Calu3 (cell line): ENCODE data around the gene SRCAP. TPM values are rescaled to one million over a fixed set of nuclear protein-coding genes. Genes with fewer than 3 reads are reported as not detected.

Experiments
- BruUV-seq: library from RNA; stranded (reverse); fragments of 400-500 nt; replicated peaks from 2 replicates; lab custom pipeline; 2021; lab: Mats Ljungman, UMichigan
- CTCF ChIA-PET: fragments of 300-600 bp; sonication (Branson Sonifier 250); formaldehyde crosslinking; loops from one replicate; lab custom pipeline; 2022; ENCODE audit warnings: antibody characterized with exemption; lab: Charles Lee
- DNase-seq: peaks from one replicate; pipeline ENCODE4 v3.0.0; 2022
- H3K27ac Mint-ChIP-seq: one replicate; pipeline ENCODE4 v1.8.0; 2022; ENCODE audit warnings: mixed read lengths; ENCODE audit not compliant: unreplicated experiment
- H3K27me3 Mint-ChIP-seq: one replicate; pipeline ENCODE4 v1.8.0; 2022; ENCODE audit warnings: mixed read lengths; ENCODE audit not compliant: unreplicated experiment
- H3K36me3 Mint-ChIP-seq: one replicate; pipeline ENCODE4 v1.8.0; 2022; ENCODE audit warnings: mild to moderate bottlenecking, moderate library complexity, mixed read lengths; ENCODE audit not compliant: insufficient read depth, unreplicated experiment
- H3K4me1 Mint-ChIP-seq: one replicate; pipeline ENCODE4 v1.8.0; 2022; ENCODE audit warnings: mild to moderate bottlenecking, low read depth, mixed read lengths; ENCODE audit not compliant: unreplicated experiment
- H3K4me3 Mint-ChIP-seq: one replicate; pipeline ENCODE4 v1.8.0; 2022; ENCODE audit warnings: mild to moderate bottlenecking, low read depth, moderate library complexity, mixed read lengths; ENCODE audit not compliant: unreplicated experiment
- H3K9me3 Mint-ChIP-seq: one replicate; pipeline ENCODE4 v1.8.0; 2022; ENCODE audit warnings: low read depth, mixed read lengths; ENCODE audit not compliant: unreplicated experiment
- intact Hi-C: fragments of 100-400 bp; cut with micrococcal nuclease; formaldehyde crosslinking; loops from one replicate; pipeline ENCODE4 v1.10.0; 2022; ENCODE audit not compliant: unreplicated experiment
- total RNA-seq: library from RNA; stranded (reverse); gene quantifications from 2 replicates; pipeline ENCODE4 v1.2.3, GENCODE V29; 2022
- TF ChIP-seq, protein P1 (sequence below): fragments of 200-600 bp; IDR thresholded peaks from one replicate; pipeline ENCODE4 v1.8.0; 2022; ENCODE audit warnings: antibody characterized with exemption; ENCODE audit not compliant: unreplicated experiment

Gene SRCAP
- total RNA-seq, 1 experiment from 2014 or later, result 84.6 TPM

DNA sequence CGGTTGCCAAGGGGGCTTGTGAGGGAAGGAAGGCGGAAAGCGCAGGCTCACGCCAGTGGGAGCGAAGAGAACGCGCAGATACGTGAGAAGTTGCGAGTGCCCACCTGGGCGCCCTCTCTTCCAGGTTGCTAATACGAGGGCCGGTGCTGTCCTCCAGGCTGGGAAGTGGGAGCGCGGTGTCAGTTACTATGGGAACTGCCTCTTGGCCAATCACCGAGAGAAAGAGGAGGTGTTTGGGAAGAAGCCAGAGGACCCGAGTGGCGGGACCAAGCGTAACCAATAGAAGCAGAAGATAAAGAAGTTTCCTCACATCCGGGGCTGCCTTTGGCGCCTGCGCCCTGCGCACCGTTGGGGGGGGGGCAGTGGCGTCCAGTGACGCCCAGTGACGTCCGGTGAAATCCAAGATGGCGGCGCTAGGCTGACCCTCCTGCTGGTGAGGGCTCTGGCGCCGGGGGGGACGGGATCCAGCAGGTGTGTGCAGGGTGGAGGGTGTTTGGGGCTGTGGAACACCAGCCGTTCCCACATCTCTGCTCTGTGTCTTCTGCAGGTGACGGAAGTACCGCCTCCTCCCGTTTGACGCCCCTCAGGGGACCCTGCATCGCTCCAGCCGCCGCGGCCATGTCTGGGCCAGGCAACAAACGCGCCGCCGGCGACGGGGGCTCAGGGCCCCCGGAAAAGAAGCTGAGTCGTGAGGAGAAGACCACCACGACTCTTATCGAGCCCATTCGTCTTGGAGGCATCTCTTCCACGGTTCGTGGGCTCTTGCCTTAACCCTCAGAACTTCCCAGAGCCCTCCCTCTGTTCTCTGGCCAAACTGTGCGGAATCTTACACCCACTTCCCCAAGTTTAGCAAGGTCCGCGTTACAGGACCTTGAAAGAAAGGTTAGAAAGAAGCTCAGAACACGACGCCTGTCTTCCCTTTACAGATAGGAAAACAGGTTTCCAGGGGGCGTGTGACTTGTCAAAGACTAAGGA, 63.2 kb downstream of the SRCAP start, which contains the start of the genes CFAP119 and RNF40:
CFAP119 (minus strand) TSS at position 135 of the 975 bp plus-strand sequence. CDS start 314 bp downstream, outside the sequence.
RNF40 (plus strand) TSS at position 395 of the 975 bp plus-strand sequence; CDS start at position 619, 224 bp downstream.
- intact Hi-C loops, result loop anchor here (5.0 kb wide), 1 partner anchor 160 kb away; the partner anchor contains the start of gene FBXL19
- Mint-ChIP-seq H3K4me1 (peaks cover 24% of the 10 kb centered on the region), H3K27me3 (no peaks in the 10 kb centered on the region), H3K27ac (peak within 1 kb of the TSS; percentile 94), H3K4me3 (peak within 1 kb of the TSS; percentile 96), H3K36me3 (peaks cover 71% of the 10 kb centered on the region), H3K9me3 (no peaks in the 10 kb centered on the region)
- CTCF ChIA-PET, result no interaction called here
- BruUV-seq, result TSS peak; percentile 78
- peak; percentile 98 for DNase-seq
- TF ChIP-seq, protein P1, sequence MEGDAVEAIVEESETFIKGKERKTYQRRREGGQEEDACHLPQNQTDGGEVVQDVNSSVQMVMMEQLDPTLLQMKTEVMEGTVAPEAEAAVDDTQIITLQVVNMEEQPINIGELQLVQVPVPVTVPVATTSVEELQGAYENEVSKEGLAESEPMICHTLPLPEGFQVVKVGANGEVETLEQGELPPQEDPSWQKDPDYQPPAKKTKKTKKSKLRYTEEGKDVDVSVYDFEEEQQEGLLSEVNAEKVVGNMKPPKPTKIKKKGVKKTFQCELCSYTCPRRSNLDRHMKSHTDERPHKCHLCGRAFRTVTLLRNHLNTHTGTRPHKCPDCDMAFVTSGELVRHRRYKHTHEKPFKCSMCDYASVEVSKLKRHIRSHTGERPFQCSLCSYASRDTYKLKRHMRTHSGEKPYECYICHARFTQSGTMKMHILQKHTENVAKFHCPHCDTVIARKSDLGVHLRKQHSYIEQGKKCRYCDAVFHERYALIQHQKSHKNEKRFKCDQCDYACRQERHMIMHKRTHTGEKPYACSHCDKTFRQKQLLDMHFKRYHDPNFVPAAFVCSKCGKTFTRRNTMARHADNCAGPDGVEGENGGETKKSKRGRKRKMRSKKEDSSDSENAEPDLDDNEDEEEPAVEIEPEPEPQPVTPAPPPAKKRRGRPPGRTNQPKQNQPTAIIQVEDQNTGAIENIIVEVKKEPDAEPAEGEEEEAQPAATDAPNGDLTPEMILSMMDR, result no peak

DNA sequence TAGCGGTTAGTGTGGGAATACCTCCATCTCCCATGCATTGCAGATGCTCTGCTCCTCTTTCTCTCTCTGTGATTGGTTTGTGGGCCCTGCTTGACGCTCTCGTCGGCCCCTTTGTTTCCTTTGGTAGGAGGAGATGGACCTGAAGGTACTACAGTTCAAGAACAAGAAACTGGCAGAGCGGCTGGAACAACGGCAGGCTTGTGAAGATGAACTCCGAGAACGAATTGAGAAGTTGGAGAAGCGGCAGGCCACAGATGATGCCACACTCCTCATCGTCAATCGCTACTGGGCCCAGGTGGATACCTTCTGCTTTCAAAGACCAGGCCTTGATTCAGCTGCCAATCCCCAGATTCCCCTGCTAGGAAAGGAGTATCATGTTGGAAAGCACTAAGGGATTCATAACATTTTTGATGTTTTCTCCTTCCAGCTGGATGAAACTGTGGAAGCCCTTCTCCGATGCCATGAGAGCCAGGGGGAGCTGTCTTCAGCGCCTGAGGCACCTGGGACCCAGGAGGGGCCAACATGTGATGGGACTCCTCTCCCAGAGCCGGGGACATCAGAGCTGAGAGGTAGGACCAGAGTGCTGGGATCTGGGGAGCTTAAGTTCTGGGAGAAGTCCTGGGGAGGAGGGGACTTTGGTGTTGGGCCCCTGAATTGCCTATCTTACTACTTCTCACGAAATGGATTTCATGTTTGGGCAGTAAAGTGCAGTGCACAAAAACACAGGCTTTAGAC, 64.2 kb downstream of the SRCAP start:
- Mint-ChIP-seq H3K4me3 (peak overlapping the region; percentile 96), H3K4me1 (peaks cover 24% of the 10 kb centered on the region), H3K36me3 (peaks cover 75% of the 10 kb centered on the region), H3K27me3 (no peaks in the 10 kb centered on the region), H3K9me3 (no peaks in the 10 kb centered on the region), H3K27ac (peak overlapping the region; percentile 94)
- intact Hi-C loops, result loop anchor here (5.0 kb wide), 1 partner anchor 159 kb away; the partner anchor contains the start of gene FBXL19
- TF ChIP-seq, protein P1, result no peak
- CTCF ChIA-PET, result no interaction called here
- no TSS peak for BruUV-seq
- no peak for DNase-seq

GRCh38 chr16:30764086-30764485, 65.1 kb downstream of the SRCAP start:
- TF ChIP-seq, protein P1, result no peak
- BruUV-seq, result no TSS peak
- peaks cover 80% of the 10 kb centered on the region for H3K36me3 Mint-ChIP-seq
- H3K27ac Mint-ChIP-seq, result no peak overlapping the region
- intact Hi-C loops, result loop anchor here (5.0 kb wide), 1 partner anchor 158 kb away; the partner anchor contains the start of gene FBXL19
- CTCF ChIA-PET, result no interaction called here
- H3K9me3 Mint-ChIP-seq, result no peaks in the 10 kb centered on the region
- no peaks in the 10 kb centered on the region for H3K27me3 Mint-ChIP-seq
- peaks cover 24% of the 10 kb centered on the region for H3K4me1 Mint-ChIP-seq
- H3K4me3 Mint-ChIP-seq, result no peak overlapping the region
- DNase-seq, result no peak
